Transverse colon (tissue), 4 donors: Measurements from ENCODE around the gene SNCG. TPM values are rescaled to one million over a fixed set of nuclear protein-coding genes. Genes with fewer than 3 reads are reported as not detected.
"Not testable (repeated sequence)": the region's sequence is repeated elsewhere in the genome, so short reads cannot be mapped to it uniquely, and the experiment has no call there.

Experiments
- DNase-seq: peaks from one replicate; pipeline ENCODE4 v3.0.0-alpha.2; 2019
- H3K27ac ChIP-seq, 4 donors: fragments of 200-600 bp; sonication (generic); 2 replicates each; pipeline ENCODE4 v1.5.1; 2016 to 2018; ENCODE audit warnings: inconsistent platforms in 4 of 4
- H3K27me3 ChIP-seq: fragments of 200-600 bp; sonication (generic); 2 replicates; pipeline ENCODE4 v1.5.1; 2017; ENCODE audit warnings: inconsistent platforms
- H3K36me3 ChIP-seq, 4 donors: fragments of 200-600 bp; sonication (generic); 2 replicates each; pipeline ENCODE4 v1.5.1; 2017 to 2019; ENCODE audit warnings: inconsistent platforms in 4 of 4
- H3K4me1 ChIP-seq, 4 donors: fragments of 200-600 bp; sonication (generic); 2 replicates each; pipeline ENCODE4 v1.5.1; 2017 to 2020; ENCODE audit warnings: inconsistent platforms in 4 of 4
- H3K4me3 ChIP-seq, 4 donors: fragments of 200-600 bp; sonication (generic); 1 replicate in 1 of 4; 2 replicates in 3 of 4; pipeline versions ENCODE4 v1.5.1 to v1.6.1; 2017 to 2019; ENCODE audit warnings: inconsistent platforms in 4 of 4
- H3K9me3 ChIP-seq, 2 donors: fragments of 200-600 bp; sonication (generic); 2 replicates each; pipeline ENCODE4 v1.5.1; 2017 to 2019; ENCODE audit warnings: inconsistent platforms in 2 of 2
- CTCF ChIP-seq, 5 experiments: fragments of 200-600 bp in 3 of 5; fragments of 450-650 bp in 2 of 5; sonication (generic) in 3 of 5; IDR thresholded peaks; 1 replicate in 2 of 5; 2 replicates in 3 of 5; pipeline ENCODE4 v1.5.1; 2016 to 2017; ENCODE audit warnings: antibody characterized with exemption in 5 of 5, inconsistent platforms in 3 of 5, mild to moderate bottlenecking in 2 of 5, moderate library complexity in 1 of 5
- EP300 ChIP-seq: sonication (generic); formaldehyde crosslinking; IDR thresholded peaks from one replicate; pipeline ENCODE4 v1.6.1; 2017; ENCODE audit warnings: antibody characterized with exemption, low read depth
- POLR2A ChIP-seq: fragments of 450-650 bp; IDR thresholded peaks from one replicate; pipeline ENCODE4 v1.6.1; 2016; ENCODE audit warnings: antibody characterized with exemption, mild to moderate bottlenecking, moderate library complexity
- POLR2AphosphoS5 ChIP-seq, 3 donors: sonication (generic); formaldehyde crosslinking; IDR thresholded peaks; one replicate each; pipeline ENCODE4 v1.6.1; 2016; ENCODE audit warnings: antibody characterized with exemption in 3 of 3
- WGBS, 2 donors: methylation state at CpG; one replicate each; pipeline ENCODE4 v1.1.5; 2018; ENCODE audit warnings: low coverage in 1 of 2; 5-methylcytosine and 5-hydroxymethylcytosine counted together
- in situ Hi-C, 4 donors: fragments of 200-750 bp; cut with MboI; loops; one replicate each; pipeline versions ENCODE4 v1.15.0 to v1.15.1; 2017; ENCODE audit warnings: low sequenced_read_pairs in 3 of 4, low pct_ligation_motif_present in 1 of 4, low pct_unique_long_range_greater_than_20kb in 1 of 4
- intact Hi-C: fragments of 100-400 bp; cut with DNase I; formaldehyde crosslinking; loops from one replicate; pipeline ENCODE4 v1.15.1; 2023; ENCODE audit warnings: low total_unique reads
- total RNA-seq, 4 donors: library from RNA; depleted of rRNA; stranded (reverse); fragments of >200 nt; gene quantifications; one replicate each; pipeline ENCODE4 v1.1.0, GENCODE V29; 2016

Gene SNCG
- total RNA-seq, 4 donors from 2014 or later: 7.4 to 7.5 TPM; not detected in 2

GRCh38 chr10:86950349-86950748, 8.1 kb upstream of the SNCG start:
- in situ Hi-C loops (no loop called here), intact Hi-C loops (no loop called here)
- Histone ChIP-seq H3K27ac (no peak overlapping the region), H3K27me3 (peaks cover 11% of the 10 kb centered on the region), H3K36me3 (no peaks in the 10 kb centered on the region), H3K4me1 (peaks cover 0 to 21% (median 9%) of the 10 kb centered on the region in 4 donors), H3K4me3 (no peak overlapping the region), H3K9me3 (peaks cover 0 to 6% of the 10 kb centered on the region in 2 donors)
- 15 to 50% methylated on average over 1 of the region's 1 CpG for WGBS, 2 donors
- TF ChIP-seq EP300 (no peak), POLR2AphosphoS5 (IDR thresholded peaks at IDR 0.05) (no peak), CTCF (IDR thresholded peaks at IDR 0.05) (no peak), POLR2A (no peak)
- DNase-seq: no peak

GRCh38 chr10:86951184-86951761, 7.1 kb upstream of the SNCG start:
- in situ Hi-C loops: no loop called here
- H3K27ac ChIP-seq: no peak overlapping the region
- no peaks in the 10 kb centered on the region for H3K36me3 ChIP-seq
- H3K27me3 ChIP-seq: peaks cover 11% of the 10 kb centered on the region
- peaks cover 0 to 18% (median 6%) of the 10 kb centered on the region in 4 donors for H3K4me1 ChIP-seq
- intact Hi-C loops: no loop called here
- TF ChIP-seq CTCF (IDR thresholded peaks at IDR 0.05) (no peak), POLR2A (no peak), POLR2AphosphoS5 (IDR thresholded peaks at IDR 0.05) (no peak), EP300 (no peak)
- H3K9me3 ChIP-seq: peaks cover 0 to 6% of the 10 kb centered on the region in 2 donors
- H3K4me3 ChIP-seq: no peak overlapping the region
- no peak for DNase-seq

- peaks cover 0 to 6% of the 10 kb centered on the region in 2 donors for H3K9me3 ChIP-seq
- intact Hi-C loops (no loop called here), in situ Hi-C loops (no loop called here)
- H3K27ac ChIP-seq: no peak overlapping the region
- TF ChIP-seq EP300 (no peak), POLR2A (no peak), POLR2AphosphoS5 (IDR thresholded peaks at IDR 0.05) (no peak), CTCF (IDR thresholded peaks at IDR 0.05) (no peak)
- WGBS, 2 donors: 92 to 94% methylated on average over 7 of the region's 7 CpGs
- no peak for DNase-seq
- H3K36me3 ChIP-seq: no peaks in the 10 kb centered on the region
- H3K4me3 ChIP-seq: no peak overlapping the region
- peaks cover 0 to 18% (median 6%) of the 10 kb centered on the region in 4 donors for H3K4me1 ChIP-seq
- H3K27me3 ChIP-seq: peaks cover 4% of the 10 kb centered on the region
These were observed 6.3 kb upstream of the SNCG start for GRCh38 chr10:86952106-86952505.

- H3K27ac ChIP-seq: peak overlapping the region in 1 of 4 donors; percentile 57
- in situ Hi-C loops, H3K36me3 ChIP-seq, H3K4me3 ChIP-seq, intact Hi-C loops, H3K9me3 ChIP-seq, DNase-seq, H3K27me3 ChIP-seq: not testable (repeated sequence)
- WGBS, 2 donors: 94 to 95% methylated on average over 7 to 10 of the region's 10 CpGs
- H3K4me1 ChIP-seq: peaks cover 0 to 18% (median 6%) of the 10 kb centered on the region in 4 donors
These were observed 5.7 kb upstream of the SNCG start for GRCh38 chr10:86952697-86953096.
